LNCAP (cell line): ENCODE data around the gene NCAPG2.

Source experiments
- TF ChIP-seq, protein P1 (sequence below): fragments of 450-650 bp; IDR thresholded peaks from 2 replicates; pipeline ENCODE4 v1.5.1; 2017; ENCODE audit warnings: mild to moderate bottlenecking

The NCAPG2 gene

DNA sequence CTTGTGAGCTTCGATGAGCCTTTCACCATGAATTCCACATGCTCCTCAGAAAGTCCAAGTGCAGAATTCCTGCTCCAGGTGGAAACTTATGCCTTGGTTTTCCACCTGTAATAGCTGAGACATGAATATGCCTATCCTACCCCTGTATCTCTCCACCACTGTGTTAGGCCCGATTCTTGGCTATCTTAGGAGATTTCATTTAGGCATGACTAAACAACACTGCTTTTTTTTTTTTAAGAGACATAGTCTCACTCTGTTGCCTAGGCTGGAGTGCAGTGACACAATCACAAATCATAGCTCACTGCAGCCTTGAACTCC, 57.2 kb downstream of the NCAPG2 start:
- TF ChIP-seq, protein P1, sequence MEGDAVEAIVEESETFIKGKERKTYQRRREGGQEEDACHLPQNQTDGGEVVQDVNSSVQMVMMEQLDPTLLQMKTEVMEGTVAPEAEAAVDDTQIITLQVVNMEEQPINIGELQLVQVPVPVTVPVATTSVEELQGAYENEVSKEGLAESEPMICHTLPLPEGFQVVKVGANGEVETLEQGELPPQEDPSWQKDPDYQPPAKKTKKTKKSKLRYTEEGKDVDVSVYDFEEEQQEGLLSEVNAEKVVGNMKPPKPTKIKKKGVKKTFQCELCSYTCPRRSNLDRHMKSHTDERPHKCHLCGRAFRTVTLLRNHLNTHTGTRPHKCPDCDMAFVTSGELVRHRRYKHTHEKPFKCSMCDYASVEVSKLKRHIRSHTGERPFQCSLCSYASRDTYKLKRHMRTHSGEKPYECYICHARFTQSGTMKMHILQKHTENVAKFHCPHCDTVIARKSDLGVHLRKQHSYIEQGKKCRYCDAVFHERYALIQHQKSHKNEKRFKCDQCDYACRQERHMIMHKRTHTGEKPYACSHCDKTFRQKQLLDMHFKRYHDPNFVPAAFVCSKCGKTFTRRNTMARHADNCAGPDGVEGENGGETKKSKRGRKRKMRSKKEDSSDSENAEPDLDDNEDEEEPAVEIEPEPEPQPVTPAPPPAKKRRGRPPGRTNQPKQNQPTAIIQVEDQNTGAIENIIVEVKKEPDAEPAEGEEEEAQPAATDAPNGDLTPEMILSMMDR, result no peak

DNA sequence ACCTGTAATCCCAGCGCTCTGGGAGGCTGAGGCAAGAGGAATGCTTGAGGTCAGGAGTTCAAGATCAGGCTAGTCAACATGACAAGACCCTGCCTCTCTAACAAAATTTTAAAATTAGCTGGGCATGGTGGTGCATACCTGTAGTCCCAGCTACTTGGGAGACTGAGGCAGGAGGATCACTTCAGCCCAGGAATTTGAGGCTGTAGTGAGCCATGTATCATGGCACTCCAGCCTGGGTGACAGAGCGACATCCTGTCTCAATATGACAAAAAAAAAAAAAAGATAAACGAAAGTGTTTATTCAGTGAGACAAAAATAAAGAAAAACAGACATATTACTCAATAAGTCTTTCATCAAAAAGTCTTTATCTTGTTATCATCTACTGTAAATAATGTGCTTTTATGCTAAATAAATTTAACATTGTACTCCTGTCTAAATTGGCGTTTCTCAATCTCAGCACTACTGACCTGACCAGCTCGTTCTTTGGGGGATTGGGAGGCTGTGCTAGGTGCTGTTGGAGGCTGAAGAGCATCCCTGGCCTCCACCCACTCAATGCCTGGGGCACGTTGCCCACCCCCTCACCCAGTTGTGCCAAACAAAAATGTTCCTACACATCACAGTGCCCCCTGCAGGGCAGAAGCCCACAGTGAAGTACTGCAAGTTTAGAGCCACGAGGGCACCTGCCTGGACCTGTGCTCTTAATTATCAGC, 57.7 kb downstream of the NCAPG2 start:
- TF ChIP-seq, protein P1, result peak; percentile 69

DNA sequence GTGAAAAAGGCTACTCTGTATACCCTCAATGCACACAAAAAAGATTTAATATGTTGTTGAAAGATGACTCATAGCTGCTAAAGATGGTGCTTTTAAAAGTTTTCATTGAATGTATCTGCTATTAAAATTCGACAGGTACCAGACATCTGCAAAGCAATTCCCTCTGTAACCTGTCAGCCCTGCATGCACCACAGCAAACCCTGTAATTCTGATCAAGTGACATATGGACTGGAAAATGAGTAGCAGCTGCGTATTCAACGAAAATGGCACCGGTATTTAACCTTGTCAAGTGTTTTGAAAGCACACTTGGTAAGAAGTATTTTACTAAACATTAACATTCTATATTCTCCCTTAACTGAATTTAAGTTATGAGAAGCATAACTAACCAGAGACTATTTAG, 58.8 kb downstream of the NCAPG2 start:
- TF ChIP-seq, protein P1, result no peak

DNA sequence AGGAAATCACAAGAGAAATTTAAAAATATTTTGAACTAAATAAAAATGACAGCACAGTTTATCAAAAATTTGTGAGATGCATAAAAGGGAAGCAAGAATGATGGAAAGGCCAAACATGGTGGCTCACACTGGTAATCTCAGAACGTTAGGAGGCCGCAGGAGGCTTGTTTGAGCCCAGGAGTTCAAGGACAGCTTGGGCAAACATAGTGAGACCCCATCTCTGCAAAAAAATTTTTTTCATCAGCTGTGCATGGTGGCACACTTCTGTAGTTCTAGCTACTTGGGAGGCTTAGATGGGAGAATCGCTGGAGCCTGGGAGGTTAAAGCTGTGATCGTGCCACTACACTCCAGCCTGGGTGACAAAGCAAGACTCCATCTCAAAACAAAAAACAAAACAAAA, 62.5 kb downstream of the NCAPG2 start:
- TF ChIP-seq, protein P1, result no peak

DNA sequence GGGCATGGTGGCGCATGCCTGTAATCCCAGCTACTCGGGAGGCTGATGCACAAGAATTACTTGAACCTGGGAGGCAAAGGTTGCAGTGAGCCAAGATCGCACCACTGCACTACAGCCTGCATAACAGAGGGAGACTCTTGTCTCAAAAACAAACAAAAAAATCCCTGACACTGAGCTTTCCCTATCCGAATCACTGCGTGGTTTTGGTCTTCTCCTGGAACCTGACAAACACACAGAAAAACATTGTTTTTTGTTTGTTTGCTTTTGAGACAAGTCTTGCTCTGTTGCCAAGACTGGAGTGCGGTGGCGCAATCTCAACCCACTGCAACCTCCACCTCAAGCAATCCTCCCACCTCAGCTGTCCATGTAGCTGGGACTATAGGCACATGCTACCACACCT, 66.6 kb downstream of the NCAPG2 start:
- TF ChIP-seq, protein P1, result no peak

DNA sequence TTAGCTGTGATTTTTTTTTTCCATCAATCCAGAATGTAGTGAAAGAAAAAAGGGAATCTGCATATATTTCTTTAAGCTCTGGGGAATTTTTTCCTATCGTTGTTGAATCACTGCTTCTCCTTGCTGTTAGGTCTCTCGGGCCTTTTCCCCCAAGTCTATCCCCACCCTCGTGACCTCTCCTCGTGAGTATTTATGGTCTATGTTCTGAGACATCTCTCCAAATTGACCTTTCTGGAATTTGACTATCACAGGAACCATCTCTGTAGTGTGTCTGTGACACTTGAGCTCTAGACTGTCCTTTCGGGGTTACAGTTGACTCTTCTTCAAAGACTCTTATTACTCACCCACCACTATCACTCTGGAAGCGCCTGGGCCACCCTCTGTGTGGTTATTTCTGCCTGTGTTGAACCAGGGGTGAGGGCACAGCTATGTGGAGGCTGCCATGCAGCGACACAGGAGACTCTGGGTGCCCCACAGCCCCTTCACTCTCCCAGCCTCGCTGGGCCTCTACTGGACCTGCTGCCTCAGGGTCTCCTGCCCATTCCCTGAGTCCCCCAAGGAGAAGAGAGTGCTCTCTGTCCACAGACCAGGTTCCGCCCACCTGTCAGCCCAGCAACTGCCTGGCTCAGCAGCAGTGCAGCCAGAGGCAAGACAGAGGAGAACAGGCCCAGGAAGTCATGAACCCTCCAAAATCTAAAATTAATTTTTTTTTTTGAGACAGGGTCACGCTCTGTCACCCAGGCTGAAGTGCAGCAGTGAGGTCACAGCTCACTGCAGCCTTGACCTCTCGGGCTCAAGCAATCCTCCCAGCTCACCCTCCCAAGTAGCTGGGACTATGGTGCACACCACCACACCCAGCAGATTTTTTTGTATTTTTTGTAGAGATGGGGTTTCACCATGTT, 71.3 kb downstream of the NCAPG2 start:
- TF ChIP-seq, protein P1, result no peak

DNA sequence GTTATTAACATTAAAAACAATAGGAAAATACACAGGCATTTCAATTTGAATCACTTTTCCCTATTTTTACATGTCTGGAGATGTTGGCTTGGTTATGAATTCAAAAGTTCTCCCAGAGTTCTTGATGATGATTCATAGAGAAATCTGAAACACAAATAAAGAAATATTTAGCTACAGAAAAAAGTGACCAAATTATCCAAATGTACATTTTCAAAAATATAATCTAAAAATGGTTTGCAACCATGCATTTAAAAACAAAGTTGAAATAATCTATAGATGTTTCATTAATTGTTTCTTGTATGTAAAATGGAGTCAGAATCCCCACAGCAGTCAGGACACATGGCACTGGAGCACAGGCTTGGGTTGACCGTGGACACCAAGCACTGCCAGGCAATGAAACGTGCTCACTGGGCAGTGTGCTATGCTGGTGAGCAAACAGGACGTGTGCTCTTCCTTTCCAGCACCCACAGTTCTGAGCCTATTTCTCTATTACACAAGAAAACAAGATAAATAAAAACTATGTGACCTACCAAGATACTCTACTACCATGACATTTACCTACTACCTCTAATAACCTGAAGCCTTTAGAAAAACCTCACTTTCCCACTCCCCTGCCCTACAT, 72.9 kb downstream of the NCAPG2 start:
- TF ChIP-seq, protein P1, result no peak
